Body of pancreas (tissue), 4 donors: ENCODE data around the gene OR56B1. TPM values are rescaled to one million over a fixed set of nuclear protein-coding genes. Genes with fewer than 3 reads are reported as not detected.
A peak's percentile ranks its signal among the peaks of the same experiment; 100 is the strongest.
"Not testable (repeated sequence)": the region's sequence is repeated elsewhere in the genome, so short reads cannot be mapped to it uniquely, and the experiment has no call there.

Experiments
- ATAC-seq: fragments of 150-250 bp; one replicate; pipeline ENCODE4 v1.9.1; 2016
- DNase-seq, 4 donors: peaks; one replicate each; pipeline ENCODE4 v3.0.0-alpha.2; 2019
- H3K27ac ChIP-seq, 4 donors: fragments of 200-600 bp; sonication (generic); 1 replicate in 3 of 4; 2 replicates in 1 of 4; pipeline versions ENCODE4 v1.5.1 to v1.6.1; 2016 to 2019; ENCODE audit warnings: mild to moderate bottlenecking in 1 of 4, mixed read lengths in 1 of 4, moderate library complexity in 1 of 4
- H3K27me3 ChIP-seq, 2 donors: fragments of 200-600 bp; sonication (generic); one replicate each; pipeline ENCODE4 v1.6.0; 2016; ENCODE audit warnings: mild to moderate bottlenecking in 1 of 2
- H3K36me3 ChIP-seq, 2 donors: fragments of 200-600 bp; sonication (generic); replicated peaks in 1 of 2; 2 replicates each; pipeline ENCODE4 v1.5.1; 2016; ENCODE audit warnings: low read depth in 2 of 2; ENCODE audit not compliant: insufficient read depth in 1 of 2
- H3K4me1 ChIP-seq: fragments of 200-600 bp; sonication (generic); one replicate; pipeline ENCODE4 v1.6.0; 2016
- H3K4me3 ChIP-seq, 2 donors: fragments of 200-600 bp; sonication (generic); 1 replicate in 1 of 2; 2 replicates in 1 of 2; pipeline ENCODE4 v1.5.1; 2016 to 2019
- H3K9me3 ChIP-seq, 3 donors: fragments of 200-600 bp; sonication (generic); 1 replicate in 2 of 3; 2 replicates in 1 of 3; pipeline ENCODE4 v1.5.1; 2016
- POLR2A ChIP-seq, 3 donors: fragments of 450-650 bp; IDR thresholded peaks; one replicate each; pipeline ENCODE4 v1.6.1; 2016; ENCODE audit warnings: antibody characterized with exemption in 3 of 3, mild to moderate bottlenecking in 2 of 3
- WGBS, 2 donors: methylation state at CpG; one replicate each; pipeline ENCODE4 v1.1.5; 2017; 5-methylcytosine and 5-hydroxymethylcytosine counted together
- intact Hi-C: fragments of 100-400 bp; cut with DNase I; formaldehyde crosslinking; loops from one replicate; pipeline ENCODE4 v1.15.1; 2023
- total RNA-seq, 2 donors: library from RNA; depleted of rRNA; stranded (reverse); fragments of >200 nt; gene quantifications; one replicate each; pipeline ENCODE4 v1.1.0, GENCODE V29; 2016
- TF ChIP-seq, protein P1 (sequence below), 7 experiments: fragments of 450-650 bp in 4 of 7; fragments of 200-600 bp in 3 of 7; sonication (generic) in 3 of 7; IDR thresholded peaks; one replicate each; pipeline ENCODE4 v1.5.1; 2016 to 2019; ENCODE audit warnings: antibody characterized with exemption in 7 of 7

OR56B1 gene
- total RNA-seq, 2 donors from 2014 or later = not detected

DNA sequence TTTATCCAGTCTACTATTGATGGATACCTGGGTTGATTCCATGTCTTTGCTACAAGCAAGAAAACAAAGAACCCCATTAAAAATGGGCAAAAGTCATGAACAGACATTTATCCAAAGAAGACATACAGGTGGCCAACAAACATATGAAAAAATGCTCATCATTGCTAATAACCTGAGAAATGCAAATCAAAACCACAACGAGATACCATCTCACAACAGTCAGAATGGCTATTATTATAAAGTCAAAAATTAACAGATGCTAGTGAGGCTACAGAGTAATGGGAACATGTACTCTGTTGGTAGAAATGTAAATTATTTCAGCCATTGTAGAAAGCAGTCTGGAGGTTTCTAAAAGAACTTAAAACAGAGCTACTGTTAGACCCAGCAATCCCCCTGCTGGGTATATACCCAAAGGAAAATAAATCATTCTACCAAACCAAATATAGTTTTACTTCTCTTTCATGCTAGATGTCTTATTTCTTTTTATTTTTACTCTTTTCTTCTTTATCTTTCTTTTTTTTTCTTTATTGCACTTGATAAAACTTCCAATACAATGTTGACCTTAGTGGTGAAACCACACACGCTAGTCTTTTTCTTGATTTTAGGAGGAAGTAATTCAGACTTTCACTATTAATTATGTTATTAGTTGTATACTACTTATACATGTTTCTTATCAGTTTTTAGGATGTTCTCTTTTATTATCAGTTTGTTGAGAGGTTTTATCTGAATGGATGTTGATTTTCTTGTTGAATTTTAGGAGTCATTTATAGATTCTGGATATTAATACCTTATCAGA is 32.3 kb upstream of the OR56B1 start:
- H3K27me3 ChIP-seq = no peaks in the 10 kb centered on the region
- no peak for ATAC-seq
- H3K4me3 ChIP-seq = no peak overlapping the region
- 86 to 94% methylated on average over 2 of the region's 2 CpGs for WGBS, 2 donors
- intact Hi-C loops = no loop called here
- H3K36me3 ChIP-seq = no peaks in the 10 kb centered on the region
- DNase-seq = no peak
- H3K9me3 ChIP-seq = no peaks in the 10 kb centered on the region
- no peak overlapping the region for H3K27ac ChIP-seq
- TF ChIP-seq POLR2A (IDR thresholded peaks at IDR 0.05) = no peak
- TF ChIP-seq, protein P1, sequence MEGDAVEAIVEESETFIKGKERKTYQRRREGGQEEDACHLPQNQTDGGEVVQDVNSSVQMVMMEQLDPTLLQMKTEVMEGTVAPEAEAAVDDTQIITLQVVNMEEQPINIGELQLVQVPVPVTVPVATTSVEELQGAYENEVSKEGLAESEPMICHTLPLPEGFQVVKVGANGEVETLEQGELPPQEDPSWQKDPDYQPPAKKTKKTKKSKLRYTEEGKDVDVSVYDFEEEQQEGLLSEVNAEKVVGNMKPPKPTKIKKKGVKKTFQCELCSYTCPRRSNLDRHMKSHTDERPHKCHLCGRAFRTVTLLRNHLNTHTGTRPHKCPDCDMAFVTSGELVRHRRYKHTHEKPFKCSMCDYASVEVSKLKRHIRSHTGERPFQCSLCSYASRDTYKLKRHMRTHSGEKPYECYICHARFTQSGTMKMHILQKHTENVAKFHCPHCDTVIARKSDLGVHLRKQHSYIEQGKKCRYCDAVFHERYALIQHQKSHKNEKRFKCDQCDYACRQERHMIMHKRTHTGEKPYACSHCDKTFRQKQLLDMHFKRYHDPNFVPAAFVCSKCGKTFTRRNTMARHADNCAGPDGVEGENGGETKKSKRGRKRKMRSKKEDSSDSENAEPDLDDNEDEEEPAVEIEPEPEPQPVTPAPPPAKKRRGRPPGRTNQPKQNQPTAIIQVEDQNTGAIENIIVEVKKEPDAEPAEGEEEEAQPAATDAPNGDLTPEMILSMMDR (IDR thresholded peaks at IDR 0.05) = no peak
- H3K4me1 ChIP-seq = no peaks in the 10 kb centered on the region

DNA sequence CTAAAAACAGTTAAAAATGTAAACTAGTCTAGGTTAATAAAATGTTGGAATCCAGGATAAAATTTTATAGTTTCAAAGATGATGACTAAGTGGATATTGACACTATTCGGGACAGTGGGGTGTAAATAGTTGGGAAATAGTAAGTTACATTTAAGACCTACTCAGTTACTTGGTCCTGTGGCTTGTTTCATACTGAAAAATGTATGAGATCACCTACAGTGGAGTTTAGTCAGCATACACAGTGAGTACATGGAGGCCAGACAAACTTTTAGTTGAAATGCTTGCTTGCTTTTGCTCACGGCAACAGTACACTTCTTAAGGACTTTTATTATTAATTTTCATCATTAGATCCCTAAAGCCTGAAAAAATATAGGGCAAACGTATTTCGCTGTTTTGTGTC is 30.6 kb upstream of the OR56B1 start:
- no peaks in the 10 kb centered on the region for H3K36me3 ChIP-seq
- no peak overlapping the region for H3K27ac ChIP-seq
- TF ChIP-seq, protein P1 (IDR thresholded peaks at IDR 0.05) = no peak
- no peak for TF ChIP-seq POLR2A (IDR thresholded peaks at IDR 0.05)
- H3K4me1 ChIP-seq = no peaks in the 10 kb centered on the region
- no peaks in the 10 kb centered on the region for H3K27me3 ChIP-seq
- intact Hi-C loops = no loop called here
- no peaks in the 10 kb centered on the region for H3K9me3 ChIP-seq
- no peak overlapping the region for H3K4me3 ChIP-seq
- WGBS, 2 donors = 90 to 94% methylated on average over 4 of the region's 4 CpGs
- DNase-seq (no peak), ATAC-seq (no peak)

DNA sequence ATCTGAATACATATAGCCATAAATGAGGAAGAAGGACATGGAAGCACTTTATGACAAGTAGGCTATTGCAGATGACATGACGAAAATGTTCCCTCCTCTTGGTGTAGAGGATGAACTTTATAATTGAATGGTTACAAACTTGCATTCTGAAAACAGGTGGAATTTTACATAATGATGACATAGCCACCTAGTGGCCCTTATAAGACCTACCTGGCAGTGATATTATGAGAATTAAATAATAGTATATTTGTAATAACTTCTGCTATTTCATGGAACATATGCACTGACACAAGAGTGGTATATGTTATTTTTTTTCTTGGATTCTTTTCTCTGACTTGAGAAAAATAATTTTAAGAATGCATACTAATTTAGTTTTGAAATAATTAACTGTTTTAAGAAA is 23.7 kb upstream of the OR56B1 start:
- Histone ChIP-seq H3K27ac (no peak overlapping the region), H3K36me3 (no peaks in the 10 kb centered on the region), H3K9me3 (no peaks in the 10 kb centered on the region), H3K27me3 (no peaks in the 10 kb centered on the region), H3K4me1 (no peaks in the 10 kb centered on the region), H3K4me3 (no peak overlapping the region)
- intact Hi-C loops = no loop called here
- ATAC-seq (no peak), DNase-seq (no peak)
- 31 to 48% methylated on average over 1 of the region's 1 CpG for WGBS, 2 donors
- TF ChIP-seq POLR2A (IDR thresholded peaks at IDR 0.05) = no peak
- TF ChIP-seq, protein P1 (IDR thresholded peaks at IDR 0.05) = peak in 6 of 7 experiments; percentile 32 to 61 (median 54)

DNA sequence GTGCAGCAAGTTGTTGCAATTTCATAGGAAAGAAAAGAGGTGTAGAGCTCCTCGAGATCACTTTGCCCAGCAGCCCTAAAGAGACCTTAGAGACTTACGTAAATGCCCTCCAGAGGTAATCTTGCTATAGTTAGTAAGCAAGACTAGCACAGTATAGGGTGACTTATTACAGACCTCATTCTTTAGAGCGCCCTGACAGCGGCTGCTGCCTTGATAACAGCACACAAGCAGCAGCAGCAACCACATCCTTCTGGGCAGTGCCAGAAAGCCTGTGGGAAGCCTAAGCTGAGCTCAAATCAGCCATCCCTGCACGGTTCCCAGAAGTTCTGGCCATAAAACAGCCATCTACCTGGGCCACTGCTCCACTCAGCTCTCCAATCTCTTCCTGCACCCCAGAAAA is 22.6 kb upstream of the OR56B1 start:
- no peaks in the 10 kb centered on the region for H3K9me3 ChIP-seq
- no peaks in the 10 kb centered on the region for H3K27me3 ChIP-seq
- no peak for ATAC-seq
- H3K27ac ChIP-seq = no peak overlapping the region
- H3K4me1 ChIP-seq = no peaks in the 10 kb centered on the region
- intact Hi-C loops = no loop called here
- DNase-seq = no peak
- TF ChIP-seq POLR2A (IDR thresholded peaks at IDR 0.05) = no peak
- TF ChIP-seq, protein P1 (IDR thresholded peaks at IDR 0.05) = no peak
- H3K36me3 ChIP-seq = no peaks in the 10 kb centered on the region
- H3K4me3 ChIP-seq = no peak overlapping the region
- 60 to 71% methylated on average over 5 of the region's 5 CpGs for WGBS, 2 donors

DNA sequence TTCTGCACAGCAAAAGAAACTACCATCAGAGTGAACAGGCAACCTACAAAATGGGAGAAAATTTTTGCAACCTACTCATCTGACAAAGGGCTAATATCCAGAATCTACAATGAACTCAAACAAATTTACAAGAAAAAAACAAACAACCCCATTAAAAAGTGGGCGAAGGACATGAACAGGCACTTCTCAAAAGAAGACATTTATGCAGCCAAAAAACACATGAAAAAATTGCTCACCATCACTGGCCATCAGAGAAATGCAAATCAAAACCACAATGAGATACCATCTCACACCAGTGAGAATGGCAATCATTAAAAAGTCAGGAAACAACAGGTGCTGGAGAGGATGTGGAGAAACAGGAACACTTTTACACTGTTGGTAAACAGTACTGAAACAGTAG is 19.7 kb upstream of the OR56B1 start:
- H3K4me3 ChIP-seq, H3K27ac ChIP-seq, H3K4me1 ChIP-seq, DNase-seq, intact Hi-C loops, ATAC-seq, H3K36me3 ChIP-seq, H3K27me3 ChIP-seq, H3K9me3 ChIP-seq: not testable (repeated sequence)
- 73 to 90% methylated on average over 1 of the region's 1 CpG for WGBS, 2 donors
